GM23338 (cell line): ENCODE data around the gene CAMSAP2. TPM values are rescaled to one million over a fixed set of nuclear protein-coding genes. Genes with fewer than 3 reads are reported as not detected.
"Not testable (repeated sequence)": the region's sequence is repeated elsewhere in the genome, so short reads cannot be mapped to it uniquely, and the experiment has no call there.

Experiments
- ATAC-seq: fragments of 200-7000 bp; cut with Tn5 transposase; 3 replicates; pipeline ENCODE4 v1.9.1; 2020
- DNase-seq: peaks from one replicate; pipeline ENCODE4 v3.0.0-alpha.2; 2015; ENCODE audit warnings: low spot score
- H2AFZ ChIP-seq: fragments of 200-600 bp; sonication (generic); 2 replicates; pipeline ENCODE4 v1.8.0; 2016; ENCODE audit warnings: antibody characterized with exemption, mild to moderate bottlenecking, moderate library complexity
- H3F3A ChIP-seq: fragments of 200-600 bp; sonication (generic); replicated peaks from 2 replicates; pipeline ENCODE4 v1.8.0; 2017; ENCODE audit warnings: antibody characterized with exemption, mixed run types, low read depth
- H3K27ac ChIP-seq: fragments of 200-600 bp; sonication (generic); 2 replicates; pipeline ENCODE4 v1.6.1; 2016; ENCODE audit warnings: low read depth
- H3K27me3 ChIP-seq: fragments of 200-600 bp; sonication (generic); 2 replicates; pipeline ENCODE4 v1.8.0; 2016; ENCODE audit warnings: mild to moderate bottlenecking, mixed run types, moderate library complexity; ENCODE audit not compliant: insufficient read depth
- H3K36me3 ChIP-seq: fragments of 200-600 bp; sonication (generic); 2 replicates; pipeline ENCODE4 v1.8.0; 2016; ENCODE audit warnings: mild to moderate bottlenecking; ENCODE audit not compliant: insufficient read depth
- H3K4me1 ChIP-seq: fragments of 200-600 bp; sonication (generic); 2 replicates; pipeline ENCODE4 v1.8.0; 2016; ENCODE audit warnings: mild to moderate bottlenecking, moderate library complexity; ENCODE audit not compliant: insufficient read depth
- H3K4me2 ChIP-seq: fragments of 200-600 bp; sonication (generic); 2 replicates; pipeline ENCODE4 v1.7.1; 2017; ENCODE audit warnings: mixed run types
- H3K4me3 ChIP-seq: fragments of 200-600 bp; sonication (generic); 2 replicates; pipeline ENCODE4 v1.6.1; 2016; ENCODE audit warnings: mixed run types
- H3K79me2 ChIP-seq: fragments of 200-600 bp; sonication (generic); replicated peaks from 2 replicates; pipeline ENCODE4 v1.8.0; 2017; ENCODE audit warnings: mild to moderate bottlenecking; ENCODE audit not compliant: insufficient read depth
- H3K9me2 ChIP-seq: fragments of 200-600 bp; sonication (generic); 2 replicates; pipeline ENCODE4 v1.8.0; 2017; ENCODE audit not compliant: insufficient read depth
- H4K20me1 ChIP-seq: fragments of 200-600 bp; sonication (generic); replicated peaks from 2 replicates; pipeline ENCODE4 v1.8.0; 2017; ENCODE audit warnings: mild to moderate bottlenecking; ENCODE audit not compliant: insufficient read depth
- H3K27ac Mint-ChIP-seq: 2 replicates; pipeline ENCODE4 v1.8.0; 2020; ENCODE audit warnings: inconsistent platforms, mild to moderate bottlenecking, moderate library complexity, mixed read lengths
- H3K27me3 Mint-ChIP-seq: 3 replicates; pipeline ENCODE4 v1.8.0; 2022; ENCODE audit warnings: low read depth, mild to moderate bottlenecking, moderate library complexity, mixed read lengths, inconsistent platforms; ENCODE audit not compliant: insufficient read depth, poor library complexity
- H3K36me3 Mint-ChIP-seq: 3 replicates; pipeline ENCODE4 v1.8.0; 2021; ENCODE audit warnings: low read depth, mild to moderate bottlenecking, inconsistent platforms, moderate library complexity, mixed read lengths
- H3K4me1 Mint-ChIP-seq: 3 replicates; pipeline ENCODE4 v1.8.0; 2020; ENCODE audit warnings: mild to moderate bottlenecking, inconsistent platforms, mixed read lengths
- H3K4me3 Mint-ChIP-seq: 3 replicates; pipeline ENCODE4 v1.8.0; 2021; ENCODE audit warnings: moderate library complexity, mild to moderate bottlenecking, inconsistent platforms, mixed read lengths
- H3K9me3 Mint-ChIP-seq: 3 replicates; pipeline ENCODE4 v1.8.0; 2020; ENCODE audit warnings: moderate library complexity, mild to moderate bottlenecking, inconsistent platforms, mixed read lengths
- CREB1 ChIP-seq: fragments of 250-450 bp; sonication (Bioruptor Pico); IDR thresholded peaks from 2 replicates; pipeline ENCODE4 v1.5.0; 2020; ENCODE audit warnings: low read depth, mild to moderate bottlenecking, moderate library complexity
- CTCF ChIP-seq, 2 experiments: fragments of 200-600 bp in 1 of 2; sonication (generic) in 1 of 2; conservative IDR thresholded peaks; 2 replicates each; pipeline versions ENCODE4 v1.5.1 to v1.6.1; 2016 to 2017; ENCODE audit warnings: antibody characterized with exemption in 2 of 2, low read depth in 2 of 2, mild to moderate bottlenecking in 2 of 2, moderate library complexity in 1 of 2
- EZH2 ChIP-seq: fragments of 200-600 bp; sonication (generic); IDR thresholded peaks from one replicate; pipeline ENCODE4 v1.8.0; 2017; ENCODE audit warnings: antibody characterized with exemption, mild to moderate bottlenecking, low read depth; ENCODE audit not compliant: unreplicated experiment
- EZH2phosphoT487 ChIP-seq: fragments of 200-600 bp; sonication (generic); IDR thresholded peaks from one replicate; pipeline ENCODE4 v1.8.1; 2018; ENCODE audit warnings: antibody characterized with exemption; ENCODE audit not compliant: unreplicated experiment
- JUNB ChIP-seq: IDR thresholded peaks from one replicate; pipeline ENCODE4 v1.6.1; 2016; ENCODE audit warnings: antibody characterized with exemption; ENCODE audit not compliant: unreplicated experiment
- NANOG ChIP-seq: IDR thresholded peaks from 2 replicates; pipeline ENCODE4 v1.6.1; 2016; ENCODE audit warnings: antibody characterized with exemption, borderline replicate concordance
- POLR2AphosphoS5 ChIP-seq: IDR thresholded peaks from 2 replicates; pipeline ENCODE4 v1.6.1; 2016; ENCODE audit warnings: antibody characterized with exemption, low read depth
- ZNF114 ChIP-seq: fragments of 250-450 bp; sonication (Bioruptor Pico); IDR thresholded peaks from 2 replicates; pipeline ENCODE4 v1.5.0; 2020; ENCODE audit warnings: mild to moderate bottlenecking, moderate library complexity
- ZNF331 ChIP-seq: fragments of 250-450 bp; sonication (Bioruptor Pico); IDR thresholded peaks from 2 replicates; pipeline ENCODE4 v1.5.0; 2020; ENCODE audit warnings: low read depth, mild to moderate bottlenecking, moderate library complexity
- polyA plus RNA-seq: library from polyadenylated mRNA; unstranded; fragments of >200 nt; fragmentation: Nextera tagmentation; extraction: Ambion mirVana; gene quantifications from 2 replicates; pipeline ENCODE4 v1.2.1, GENCODE V29; 2016
- total RNA-seq: library from RNA; depleted of rRNA; stranded (reverse); fragments of >200 nt; shearing (Covaris generic); gene quantifications from 2 replicates; pipeline ENCODE4 v1.2.3, GENCODE V29; 2014
- TF ChIP-seq, protein P1 (sequence below): fragments of 250-450 bp; sonication (Bioruptor Pico); IDR thresholded peaks from 2 replicates; pipeline ENCODE4 v1.5.0; 2020; ENCODE audit warnings: mild to moderate bottlenecking, moderate library complexity

Gene CAMSAP2
- total and polyA plus RNA-seq, 2 experiments from 2014 or later, result 9.1 to 21.3 TPM

DNA sequence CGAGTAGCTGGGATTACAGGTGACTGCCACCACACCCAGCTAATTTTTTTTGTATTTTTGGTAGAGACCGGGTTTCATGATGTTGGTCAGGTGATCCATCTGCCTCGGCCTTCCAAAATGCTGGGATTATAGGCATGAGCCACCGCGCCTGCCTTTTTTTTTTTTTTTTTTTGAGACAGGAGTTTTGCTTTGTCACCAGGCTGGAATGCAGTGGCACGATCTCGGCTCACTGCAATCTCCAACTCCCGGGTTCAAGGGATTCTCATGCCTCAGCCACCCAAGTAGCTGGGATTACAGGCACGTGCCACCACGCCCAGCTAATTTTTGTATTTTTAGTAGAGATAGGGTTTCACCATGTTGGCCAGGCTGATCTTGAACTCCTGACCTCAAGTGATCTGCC is 12.1 kb downstream of the CAMSAP2 start:
- H3F3A ChIP-seq, H3K4me2 ChIP-seq, H3K9me2 ChIP-seq, H3K4me1 ChIP-seq, H3K27me3 Mint-ChIP-seq, H3K27me3 ChIP-seq, H3K27ac ChIP-seq, H3K9me3 Mint-ChIP-seq, H2AFZ ChIP-seq, H3K4me3 ChIP-seq, H3K4me3 Mint-ChIP-seq, ATAC-seq, H4K20me1 ChIP-seq, H3K36me3 ChIP-seq, H3K4me1 Mint-ChIP-seq, H3K27ac Mint-ChIP-seq, DNase-seq: not testable (repeated sequence)
- H3K36me3 Mint-ChIP-seq, result peaks cover 11% of the 10 kb centered on the region; the same call in 2 of the 3 replicates
- H3K79me2 ChIP-seq, result peaks cover 68% of the 10 kb centered on the region

GRCh38 chr1:200751717-200752116 is 13.0 kb downstream of the CAMSAP2 start:
- Histone ChIP-seq H3K4me3 (no peak overlapping the region), H3F3A (no peaks in the 10 kb centered on the region), H3K79me2 (peaks cover 68% of the 10 kb centered on the region), H3K4me1 (no peaks in the 10 kb centered on the region), H3K9me2 (no peaks in the 10 kb centered on the region), H3K27me3 (no peaks in the 10 kb centered on the region), H3K36me3 (no peaks in the 10 kb centered on the region), H3K27ac (no peak overlapping the region), H4K20me1 (peaks cover 5% of the 10 kb centered on the region), H3K4me2 (no peak overlapping the region), H2AFZ (no peak overlapping the region)
- TF ChIP-seq, protein P1, sequence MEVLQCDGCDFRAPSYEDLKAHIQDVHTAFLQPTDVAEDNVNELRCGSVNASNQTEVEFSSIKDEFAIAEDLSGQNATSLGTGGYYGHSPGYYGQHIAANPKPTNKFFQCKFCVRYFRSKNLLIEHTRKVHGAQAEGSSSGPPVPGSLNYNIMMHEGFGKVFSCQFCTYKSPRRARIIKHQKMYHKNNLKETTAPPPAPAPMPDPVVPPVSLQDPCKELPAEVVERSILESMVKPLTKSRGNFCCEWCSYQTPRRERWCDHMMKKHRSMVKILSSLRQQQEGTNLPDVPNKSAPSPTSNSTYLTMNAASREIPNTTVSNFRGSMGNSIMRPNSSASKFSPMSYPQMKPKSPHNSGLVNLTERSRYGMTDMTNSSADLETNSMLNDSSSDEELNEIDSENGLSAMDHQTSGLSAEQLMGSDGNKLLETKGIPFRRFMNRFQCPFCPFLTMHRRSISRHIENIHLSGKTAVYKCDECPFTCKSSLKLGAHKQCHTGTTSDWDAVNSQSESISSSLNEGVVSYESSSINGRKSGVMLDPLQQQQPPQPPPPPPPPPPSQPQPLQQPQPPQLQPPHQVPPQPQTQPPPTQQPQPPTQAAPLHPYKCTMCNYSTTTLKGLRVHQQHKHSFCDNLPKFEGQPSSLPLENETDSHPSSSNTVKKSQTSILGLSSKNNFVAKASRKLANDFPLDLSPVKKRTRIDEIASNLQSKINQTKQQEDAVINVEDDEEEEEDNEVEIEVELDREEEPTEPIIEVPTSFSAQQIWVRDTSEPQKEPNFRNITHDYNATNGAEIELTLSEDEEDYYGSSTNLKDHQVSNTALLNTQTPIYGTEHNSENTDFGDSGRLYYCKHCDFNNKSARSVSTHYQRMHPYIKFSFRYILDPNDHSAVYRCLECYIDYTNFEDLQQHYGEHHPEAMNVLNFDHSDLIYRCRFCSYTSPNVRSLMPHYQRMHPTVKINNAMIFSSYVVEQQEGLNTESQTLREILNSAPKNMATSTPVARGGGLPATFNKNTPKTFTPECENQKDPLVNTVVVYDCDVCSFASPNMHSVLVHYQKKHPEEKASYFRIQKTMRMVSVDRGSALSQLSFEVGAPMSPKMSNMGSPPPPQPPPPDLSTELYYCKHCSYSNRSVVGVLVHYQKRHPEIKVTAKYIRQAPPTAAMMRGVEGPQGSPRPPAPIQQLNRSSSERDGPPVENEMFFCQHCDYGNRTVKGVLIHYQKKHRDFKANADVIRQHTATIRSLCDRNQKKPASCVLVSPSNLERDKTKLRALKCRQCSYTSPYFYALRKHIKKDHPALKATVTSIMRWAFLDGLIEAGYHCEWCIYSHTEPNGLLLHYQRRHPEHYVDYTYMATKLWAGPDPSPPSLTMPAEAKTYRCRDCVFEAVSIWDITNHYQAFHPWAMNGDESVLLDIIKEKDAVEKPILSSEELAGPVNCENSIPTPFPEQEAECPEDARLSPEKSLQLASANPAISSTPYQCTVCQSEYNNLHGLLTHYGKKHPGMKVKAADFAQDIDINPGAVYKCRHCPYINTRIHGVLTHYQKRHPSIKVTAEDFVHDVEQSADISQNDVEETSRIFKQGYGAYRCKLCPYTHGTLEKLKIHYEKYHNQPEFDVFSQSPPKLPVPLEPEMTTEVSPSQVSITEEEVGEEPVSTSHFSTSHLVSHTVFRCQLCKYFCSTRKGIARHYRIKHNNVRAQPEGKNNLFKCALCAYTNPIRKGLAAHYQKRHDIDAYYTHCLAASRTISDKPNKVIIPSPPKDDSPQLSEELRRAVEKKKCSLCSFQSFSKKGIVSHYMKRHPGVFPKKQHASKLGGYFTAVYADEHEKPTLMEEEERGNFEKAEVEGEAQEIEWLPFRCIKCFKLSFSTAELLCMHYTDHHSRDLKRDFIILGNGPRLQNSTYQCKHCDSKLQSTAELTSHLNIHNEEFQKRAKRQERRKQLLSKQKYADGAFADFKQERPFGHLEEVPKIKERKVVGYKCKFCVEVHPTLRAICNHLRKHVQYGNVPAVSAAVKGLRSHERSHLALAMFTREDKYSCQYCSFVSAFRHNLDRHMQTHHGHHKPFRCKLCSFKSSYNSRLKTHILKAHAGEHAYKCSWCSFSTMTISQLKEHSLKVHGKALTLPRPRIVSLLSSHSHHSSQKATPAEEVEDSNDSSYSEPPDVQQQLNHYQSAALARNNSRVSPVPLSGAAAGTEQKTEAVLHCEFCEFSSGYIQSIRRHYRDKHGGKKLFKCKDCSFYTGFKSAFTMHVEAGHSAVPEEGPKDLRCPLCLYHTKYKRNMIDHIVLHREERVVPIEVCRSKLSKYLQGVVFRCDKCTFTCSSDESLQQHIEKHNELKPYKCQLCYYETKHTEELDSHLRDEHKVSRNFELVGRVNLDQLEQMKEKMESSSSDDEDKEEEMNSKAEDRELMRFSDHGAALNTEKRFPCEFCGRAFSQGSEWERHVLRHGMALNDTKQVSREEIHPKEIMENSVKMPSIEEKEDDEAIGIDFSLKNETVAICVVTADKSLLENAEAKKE (CRISPR knock-in tag), result no peak
- TF ChIP-seq JUNB (no peak), NANOG (no peak), EZH2 (no peak), CREB1 (no peak), POLR2AphosphoS5 (no peak), ZNF114 (CRISPR knock-in tag) (no peak), EZH2phosphoT487 (no peak), ZNF331 (CRISPR knock-in tag) (no peak), CTCF (conservative IDR thresholded peaks at IDR 0.05; ENCODE audit: low read depth in 2 of 2) (no peak)
- Mint-ChIP-seq H3K27me3 (no peaks in the 10 kb centered on the region), H3K9me3 (no peaks in the 10 kb centered on the region), H3K4me3 (no peak overlapping the region), H3K27ac (no peak overlapping the region), H3K4me1 (no peaks in the 10 kb centered on the region; the same call in 2 of the 3 replicates), H3K36me3 (peaks cover 7% of the 10 kb centered on the region; the same call in 1 of the 3 replicates)
- no peak for ATAC-seq
- no peak for DNase-seq
